A549 (cell line): ENCODE data around the gene RBM26.

Source experiments
- CEBPB ChIP-seq, 2 experiments: fragments of >200 bp in 1 of 2; sonication (Bioruptor Twin) in 1 of 2; formaldehyde crosslinking in 1 of 2; IDR thresholded peaks; 2 replicates each; pipeline ENCODE4 v1.6.1; 2012 to 2016
- CHD4 ChIP-seq: fragments of 200-600 bp; sonication (generic); IDR thresholded peaks from 2 replicates; pipeline ENCODE4 v1.6.1; 2016; ENCODE audit warnings: antibody characterized with exemption, mild to moderate bottlenecking, borderline replicate concordance
- EHMT2 ChIP-seq: fragments of 200-600 bp; sonication (generic); IDR thresholded peaks from 2 replicates; pipeline ENCODE4 v1.6.1; 2016; ENCODE audit warnings: antibody characterized with exemption, low read depth, mild to moderate bottlenecking, moderate library complexity
- EP300 ChIP-seq, 2 experiments: fragments of >200 bp; sonication (Bioruptor Twin); formaldehyde crosslinking; IDR thresholded peaks; 2 replicates in 1 of 2; 3 replicates in 1 of 2; pipeline ENCODE4 v1.6.1; 2016 to 2017
- JUNB ChIP-seq: fragments of >200 bp; sonication (Bioruptor Twin); formaldehyde crosslinking; IDR thresholded peaks from 2 replicates; pipeline ENCODE4 v1.6.1; 2016
- MYC ChIP-seq: IDR thresholded peaks from 2 replicates; pipeline ENCODE4 v1.6.1; 2012; ENCODE audit warnings: mild to moderate bottlenecking, inconsistent platforms, low read length, improper control_type of control experiment, borderline replicate concordance
- PHF8 ChIP-seq: fragments of 200-600 bp; sonication (generic); IDR thresholded peaks from 2 replicates; pipeline ENCODE4 v1.6.1; 2016; ENCODE audit warnings: low read depth, mild to moderate bottlenecking, antibody characterized with exemption, moderate library complexity, borderline replicate concordance
- POLR2A ChIP-seq: IDR thresholded peaks from 2 replicates; pipeline ENCODE4 v1.6.1; 2012; ENCODE audit warnings: mild to moderate bottlenecking, low read length
- RNF2 ChIP-seq: fragments of 200-600 bp; sonication (generic); IDR thresholded peaks from 2 replicates; pipeline ENCODE4 v1.6.1; 2016; ENCODE audit warnings: low read depth, mild to moderate bottlenecking, antibody characterized with exemption, moderate library complexity, borderline replicate concordance
- TF ChIP-seq, protein P1 (sequence below): fragments of >200 bp; sonication (Bioruptor Twin); formaldehyde crosslinking; IDR thresholded peaks from 3 replicates; pipeline ENCODE4 v1.5.1; 2016
- TF ChIP-seq, protein P2 (sequence below): fragments of 200-600 bp; sonication (generic); IDR thresholded peaks from 2 replicates; pipeline ENCODE4 v1.6.1; 2016; ENCODE audit warnings: antibody characterized with exemption, mild to moderate bottlenecking, moderate library complexity
- TF ChIP-seq, protein P3 (sequence below): fragments of 150-350 bp; IDR thresholded peaks from 2 replicates; pipeline ENCODE4 v1.6.1; 2014; ENCODE audit warnings: low read depth, mild to moderate bottlenecking, low read length

DNA sequence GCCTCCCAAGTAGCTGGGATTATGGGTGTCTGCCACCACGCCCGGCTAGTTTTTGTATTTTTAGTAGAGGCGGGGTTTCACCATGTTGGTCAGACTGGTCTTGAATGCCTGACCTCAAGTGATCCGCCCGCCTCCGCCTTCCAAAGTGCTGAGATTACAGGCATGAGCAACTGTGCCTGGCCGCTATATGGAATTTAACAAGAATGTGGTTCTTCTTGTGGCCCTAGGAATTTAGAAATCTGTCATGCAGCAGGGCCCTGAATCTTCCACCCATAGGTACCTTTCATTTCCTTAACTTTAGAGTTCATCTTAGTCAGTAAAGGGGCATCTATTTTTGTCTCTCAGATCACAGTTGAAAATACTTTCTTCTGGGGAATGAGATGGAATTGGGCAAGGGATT is 49.3 kb upstream of the RBM26 start:
- TF ChIP-seq, protein P1, sequence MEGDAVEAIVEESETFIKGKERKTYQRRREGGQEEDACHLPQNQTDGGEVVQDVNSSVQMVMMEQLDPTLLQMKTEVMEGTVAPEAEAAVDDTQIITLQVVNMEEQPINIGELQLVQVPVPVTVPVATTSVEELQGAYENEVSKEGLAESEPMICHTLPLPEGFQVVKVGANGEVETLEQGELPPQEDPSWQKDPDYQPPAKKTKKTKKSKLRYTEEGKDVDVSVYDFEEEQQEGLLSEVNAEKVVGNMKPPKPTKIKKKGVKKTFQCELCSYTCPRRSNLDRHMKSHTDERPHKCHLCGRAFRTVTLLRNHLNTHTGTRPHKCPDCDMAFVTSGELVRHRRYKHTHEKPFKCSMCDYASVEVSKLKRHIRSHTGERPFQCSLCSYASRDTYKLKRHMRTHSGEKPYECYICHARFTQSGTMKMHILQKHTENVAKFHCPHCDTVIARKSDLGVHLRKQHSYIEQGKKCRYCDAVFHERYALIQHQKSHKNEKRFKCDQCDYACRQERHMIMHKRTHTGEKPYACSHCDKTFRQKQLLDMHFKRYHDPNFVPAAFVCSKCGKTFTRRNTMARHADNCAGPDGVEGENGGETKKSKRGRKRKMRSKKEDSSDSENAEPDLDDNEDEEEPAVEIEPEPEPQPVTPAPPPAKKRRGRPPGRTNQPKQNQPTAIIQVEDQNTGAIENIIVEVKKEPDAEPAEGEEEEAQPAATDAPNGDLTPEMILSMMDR, result no peak
- no peak for TF ChIP-seq JUNB
- no peak for TF ChIP-seq CEBPB (IDR thresholded peaks at IDR 0.05)
- no peak for TF ChIP-seq POLR2A
- TF ChIP-seq RNF2, result no peak
- TF ChIP-seq EHMT2, result no peak
- TF ChIP-seq, protein P2, sequence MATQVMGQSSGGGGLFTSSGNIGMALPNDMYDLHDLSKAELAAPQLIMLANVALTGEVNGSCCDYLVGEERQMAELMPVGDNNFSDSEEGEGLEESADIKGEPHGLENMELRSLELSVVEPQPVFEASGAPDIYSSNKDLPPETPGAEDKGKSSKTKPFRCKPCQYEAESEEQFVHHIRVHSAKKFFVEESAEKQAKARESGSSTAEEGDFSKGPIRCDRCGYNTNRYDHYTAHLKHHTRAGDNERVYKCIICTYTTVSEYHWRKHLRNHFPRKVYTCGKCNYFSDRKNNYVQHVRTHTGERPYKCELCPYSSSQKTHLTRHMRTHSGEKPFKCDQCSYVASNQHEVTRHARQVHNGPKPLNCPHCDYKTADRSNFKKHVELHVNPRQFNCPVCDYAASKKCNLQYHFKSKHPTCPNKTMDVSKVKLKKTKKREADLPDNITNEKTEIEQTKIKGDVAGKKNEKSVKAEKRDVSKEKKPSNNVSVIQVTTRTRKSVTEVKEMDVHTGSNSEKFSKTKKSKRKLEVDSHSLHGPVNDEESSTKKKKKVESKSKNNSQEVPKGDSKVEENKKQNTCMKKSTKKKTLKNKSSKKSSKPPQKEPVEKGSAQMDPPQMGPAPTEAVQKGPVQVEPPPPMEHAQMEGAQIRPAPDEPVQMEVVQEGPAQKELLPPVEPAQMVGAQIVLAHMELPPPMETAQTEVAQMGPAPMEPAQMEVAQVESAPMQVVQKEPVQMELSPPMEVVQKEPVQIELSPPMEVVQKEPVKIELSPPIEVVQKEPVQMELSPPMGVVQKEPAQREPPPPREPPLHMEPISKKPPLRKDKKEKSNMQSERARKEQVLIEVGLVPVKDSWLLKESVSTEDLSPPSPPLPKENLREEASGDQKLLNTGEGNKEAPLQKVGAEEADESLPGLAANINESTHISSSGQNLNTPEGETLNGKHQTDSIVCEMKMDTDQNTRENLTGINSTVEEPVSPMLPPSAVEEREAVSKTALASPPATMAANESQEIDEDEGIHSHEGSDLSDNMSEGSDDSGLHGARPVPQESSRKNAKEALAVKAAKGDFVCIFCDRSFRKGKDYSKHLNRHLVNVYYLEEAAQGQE, result no peak
- TF ChIP-seq, protein P3, sequence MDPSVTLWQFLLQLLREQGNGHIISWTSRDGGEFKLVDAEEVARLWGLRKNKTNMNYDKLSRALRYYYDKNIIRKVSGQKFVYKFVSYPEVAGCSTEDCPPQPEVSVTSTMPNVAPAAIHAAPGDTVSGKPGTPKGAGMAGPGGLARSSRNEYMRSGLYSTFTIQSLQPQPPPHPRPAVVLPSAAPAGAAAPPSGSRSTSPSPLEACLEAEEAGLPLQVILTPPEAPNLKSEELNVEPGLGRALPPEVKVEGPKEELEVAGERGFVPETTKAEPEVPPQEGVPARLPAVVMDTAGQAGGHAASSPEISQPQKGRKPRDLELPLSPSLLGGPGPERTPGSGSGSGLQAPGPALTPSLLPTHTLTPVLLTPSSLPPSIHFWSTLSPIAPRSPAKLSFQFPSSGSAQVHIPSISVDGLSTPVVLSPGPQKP, result no peak
- no peak for TF ChIP-seq EP300 (IDR thresholded peaks at IDR 0.05)
- no peak for TF ChIP-seq PHF8
- TF ChIP-seq CHD4, result no peak
- no peak for TF ChIP-seq MYC
